ENCODE data around the gene SRRD.

The SRRD gene

GRCh38 chr22:26453216-26453615 lies 30.5 kb upstream of the SRRD start:
- in situ Hi-C loops (cut with MboI; ENCODE audit: low sequenced_read_pairs), result no loop called here

GRCh38 chr22:26453812-26454500 lies 29.7 kb upstream of the SRRD start:
- in situ Hi-C loops (cut with MboI; ENCODE audit: low sequenced_read_pairs), result no loop called here

GRCh38 chr22:26457661-26458272 lies 25.9 kb upstream of the SRRD start:
- in situ Hi-C loops (cut with MboI; ENCODE audit: low sequenced_read_pairs), result no loop called here

GRCh38 chr22:26460202-26460601 lies 23.5 kb upstream of the SRRD start:
- in situ Hi-C loops (cut with MboI; ENCODE audit: low sequenced_read_pairs), result loop anchor here (10.0 kb wide), 1 partner anchor 65 kb away; no protein-coding TSS in a partner anchor

GRCh38 chr22:26461188-26461810 lies 22.4 kb upstream of the SRRD start:
- in situ Hi-C loops (cut with MboI; ENCODE audit: low sequenced_read_pairs), result loop anchor here (10.0 kb wide), 1 partner anchor 66 kb away; no protein-coding TSS in a partner anchor

- in situ Hi-C loops (cut with MboI; ENCODE audit: low sequenced_read_pairs), result loop anchor here (10.0 kb wide), 1 partner anchor 67 kb away; no protein-coding TSS in a partner anchor
Measured at GRCh38 chr22:26462051-26462450, 21.6 kb upstream of the SRRD start.

GRCh38 chr22:26462641-26463040 lies 21.0 kb upstream of the SRRD start:
- in situ Hi-C loops (cut with MboI; ENCODE audit: low sequenced_read_pairs), result loop anchor here (10.0 kb wide), 1 partner anchor 68 kb away; no protein-coding TSS in a partner anchor

GRCh38 chr22:26463101-26463661 lies 20.5 kb upstream of the SRRD start:
- in situ Hi-C loops (cut with MboI; ENCODE audit: low sequenced_read_pairs), result loop anchor here (10.0 kb wide), 1 partner anchor 68 kb away; no protein-coding TSS in a partner anchor

- in situ Hi-C loops (cut with MboI; ENCODE audit: low sequenced_read_pairs), result loop anchor here (10.0 kb wide), 1 partner anchor 69 kb away; no protein-coding TSS in a partner anchor
Measured at GRCh38 chr22:26463688-26464087, 20.0 kb upstream of the SRRD start.

GRCh38 chr22:26464312-26464711 lies 19.4 kb upstream of the SRRD start:
- in situ Hi-C loops (cut with MboI; ENCODE audit: low sequenced_read_pairs), result loop anchor here (10.0 kb wide), 1 partner anchor 70 kb away; no protein-coding TSS in a partner anchor

- in situ Hi-C loops (cut with MboI; ENCODE audit: low sequenced_read_pairs), result loop anchor here (10.0 kb wide), 1 partner anchor 71 kb away; no protein-coding TSS in a partner anchor
Measured at GRCh38 chr22:26466196-26466595, 17.5 kb upstream of the SRRD start.

- in situ Hi-C loops (cut with MboI; ENCODE audit: low sequenced_read_pairs), result no loop called here
Measured at GRCh38 chr22:26470807-26471206, 12.9 kb upstream of the SRRD start.

GRCh38 chr22:26471522-26471921 lies 12.2 kb upstream of the SRRD start:
- in situ Hi-C loops (cut with MboI; ENCODE audit: low sequenced_read_pairs), result no loop called here

GRCh38 chr22:26474682-26475081 lies 9.0 kb upstream of the SRRD start:
- in situ Hi-C loops (cut with MboI; ENCODE audit: low sequenced_read_pairs), result no loop called here

- in situ Hi-C loops (cut with MboI; ENCODE audit: low sequenced_read_pairs), result no loop called here
Measured at GRCh38 chr22:26476705-26477340, 6.9 kb upstream of the SRRD start.

GRCh38 chr22:26477341-26477731 lies 6.3 kb upstream of the SRRD start:
- in situ Hi-C loops (cut with MboI; ENCODE audit: low sequenced_read_pairs), result no loop called here

- in situ Hi-C loops (cut with MboI; ENCODE audit: low sequenced_read_pairs), result no loop called here
Measured at GRCh38 chr22:26479043-26479791, 4.5 kb upstream of the SRRD start.

GRCh38 chr22:26479792-26480610 lies 3.7 kb upstream of the SRRD start:
- in situ Hi-C loops (cut with MboI; ENCODE audit: low sequenced_read_pairs), result no loop called here

GRCh38 chr22:26480611-26480932 lies 3.1 kb upstream of the SRRD start:
- in situ Hi-C loops (cut with MboI; ENCODE audit: low sequenced_read_pairs), result no loop called here
